Fibroblast of mammary gland (primary cell): ENCODE measurements around the gene KIF5C.
"Not testable (repeated sequence)": the region's sequence is repeated elsewhere in the genome, so short reads cannot be mapped to it uniquely, and the experiment has no call there.

Experiments used
- DNase-seq: peaks from one replicate; pipeline ENCODE4 v3.0.0-alpha.2; 2010; ENCODE audit warnings: low read depth
- H3K4me3 ChIP-seq: 2 replicates; pipeline ENCODE4 v1.5.1; 2011; ENCODE audit warnings: low read depth, mild to moderate bottlenecking, low read length, moderate library complexity; ENCODE audit not compliant: control insufficient read depth
- CTCF ChIP-seq: conservative IDR thresholded peaks from 2 replicates; pipeline ENCODE4 v1.5.1; 2011; ENCODE audit warnings: low read depth, low read length, inconsistent platforms; ENCODE audit not compliant: control insufficient read depth, insufficient read depth

The KIF5C gene

GRCh38 chr2:148978706-148979105 is 103.7 kb downstream of the KIF5C start:
- TF ChIP-seq CTCF: no peak
- H3K4me3 ChIP-seq: no peak overlapping the region
- peak; percentile 41 for DNase-seq

GRCh38 chr2:148979164-148979918 is 104.3 kb downstream of the KIF5C start:
- H3K4me3 ChIP-seq: no peak overlapping the region
- TF ChIP-seq CTCF: no peak
- DNase-seq: no peak

GRCh38 chr2:148979919-148980277 is 104.9 kb downstream of the KIF5C start:
- TF ChIP-seq CTCF: no peak
- no peak overlapping the region for H3K4me3 ChIP-seq
- no peak for DNase-seq

- not testable (repeated sequence) for H3K4me3 ChIP-seq, DNase-seq
Measured at GRCh38 chr2:148980496-148980895, 105.5 kb downstream of the KIF5C start.

GRCh38 chr2:148981324-148981723 is 106.3 kb downstream of the KIF5C start:
- no peak for TF ChIP-seq CTCF
- H3K4me3 ChIP-seq: no peak overlapping the region
- DNase-seq: no peak

- TF ChIP-seq CTCF: no peak
- H3K4me3 ChIP-seq: no peak overlapping the region
- DNase-seq: no peak
Measured at GRCh38 chr2:148981781-148982180, 106.8 kb downstream of the KIF5C start.

- TF ChIP-seq CTCF: no peak
- H3K4me3 ChIP-seq: no peak overlapping the region
- DNase-seq: no peak
Measured at GRCh38 chr2:148982282-148982681, 107.3 kb downstream of the KIF5C start.
